HFF-Myc (cell line): ENCODE measurements around the gene PKD1L1.

Source experiments
- DNase-seq: peaks from one replicate; pipeline ENCODE4 v3.0.0-alpha.2; 2011; ENCODE audit warnings: low read depth; ENCODE audit errors: extremely low read depth
- H3K4me3 ChIP-seq: replicated peaks from 2 replicates; pipeline ENCODE4 v1.5.1; 2011; ENCODE audit warnings: low read depth, mild to moderate bottlenecking, control low read depth, low read length
- TF ChIP-seq, protein P1 (sequence below): IDR thresholded peaks from 2 replicates; pipeline ENCODE4 v1.5.1; 2012; ENCODE audit warnings: mild to moderate bottlenecking, low read depth, low read length, control low read depth; ENCODE audit errors: missing control alignments

PKD1L1 gene

DNA sequence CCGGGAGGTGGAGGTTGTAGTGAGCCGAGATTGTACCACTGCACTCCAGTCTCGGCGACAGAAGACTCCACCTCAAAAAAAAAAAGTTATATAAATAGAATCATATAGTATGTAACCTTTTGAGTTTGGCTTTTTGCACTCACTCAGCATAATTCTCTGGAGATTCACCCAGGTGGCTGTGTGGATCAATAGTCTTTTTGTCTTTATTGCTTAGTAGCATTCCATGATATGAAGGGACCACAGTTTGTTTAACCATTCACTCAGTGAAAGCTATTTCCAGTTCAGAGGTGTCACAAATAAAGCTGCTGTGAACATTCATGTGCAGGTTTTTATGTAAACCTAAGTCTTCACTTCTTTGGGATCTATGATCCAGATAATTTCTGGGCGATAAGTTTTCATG, 167.7 kb downstream of the PKD1L1 start:
- no peak overlapping the region for H3K4me3 ChIP-seq
- TF ChIP-seq, protein P1, sequence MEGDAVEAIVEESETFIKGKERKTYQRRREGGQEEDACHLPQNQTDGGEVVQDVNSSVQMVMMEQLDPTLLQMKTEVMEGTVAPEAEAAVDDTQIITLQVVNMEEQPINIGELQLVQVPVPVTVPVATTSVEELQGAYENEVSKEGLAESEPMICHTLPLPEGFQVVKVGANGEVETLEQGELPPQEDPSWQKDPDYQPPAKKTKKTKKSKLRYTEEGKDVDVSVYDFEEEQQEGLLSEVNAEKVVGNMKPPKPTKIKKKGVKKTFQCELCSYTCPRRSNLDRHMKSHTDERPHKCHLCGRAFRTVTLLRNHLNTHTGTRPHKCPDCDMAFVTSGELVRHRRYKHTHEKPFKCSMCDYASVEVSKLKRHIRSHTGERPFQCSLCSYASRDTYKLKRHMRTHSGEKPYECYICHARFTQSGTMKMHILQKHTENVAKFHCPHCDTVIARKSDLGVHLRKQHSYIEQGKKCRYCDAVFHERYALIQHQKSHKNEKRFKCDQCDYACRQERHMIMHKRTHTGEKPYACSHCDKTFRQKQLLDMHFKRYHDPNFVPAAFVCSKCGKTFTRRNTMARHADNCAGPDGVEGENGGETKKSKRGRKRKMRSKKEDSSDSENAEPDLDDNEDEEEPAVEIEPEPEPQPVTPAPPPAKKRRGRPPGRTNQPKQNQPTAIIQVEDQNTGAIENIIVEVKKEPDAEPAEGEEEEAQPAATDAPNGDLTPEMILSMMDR: no peak
- DNase-seq: no peak

DNA sequence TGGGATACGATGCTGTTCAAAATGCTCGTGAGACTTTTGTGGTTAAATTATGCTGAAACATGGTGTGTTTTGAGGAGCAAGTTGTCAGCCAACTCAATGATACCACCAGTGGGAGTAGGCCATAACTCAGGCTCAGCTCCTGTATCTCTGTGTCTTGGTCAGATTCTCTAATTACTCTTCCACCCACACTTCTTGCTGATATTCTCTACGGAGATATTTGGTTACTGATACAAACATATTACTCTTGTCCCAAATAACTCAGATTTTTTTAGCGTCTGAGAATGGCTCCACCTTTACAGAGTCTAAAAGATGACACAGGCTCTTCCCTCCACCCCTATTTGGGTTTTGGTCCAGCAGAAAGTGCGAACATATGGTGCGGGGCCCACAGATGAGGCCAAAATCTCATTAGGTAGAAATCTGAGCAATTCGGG, 168.9 kb downstream of the PKD1L1 start:
- no peak overlapping the region for H3K4me3 ChIP-seq
- TF ChIP-seq, protein P1: no peak
- no peak for DNase-seq

DNA sequence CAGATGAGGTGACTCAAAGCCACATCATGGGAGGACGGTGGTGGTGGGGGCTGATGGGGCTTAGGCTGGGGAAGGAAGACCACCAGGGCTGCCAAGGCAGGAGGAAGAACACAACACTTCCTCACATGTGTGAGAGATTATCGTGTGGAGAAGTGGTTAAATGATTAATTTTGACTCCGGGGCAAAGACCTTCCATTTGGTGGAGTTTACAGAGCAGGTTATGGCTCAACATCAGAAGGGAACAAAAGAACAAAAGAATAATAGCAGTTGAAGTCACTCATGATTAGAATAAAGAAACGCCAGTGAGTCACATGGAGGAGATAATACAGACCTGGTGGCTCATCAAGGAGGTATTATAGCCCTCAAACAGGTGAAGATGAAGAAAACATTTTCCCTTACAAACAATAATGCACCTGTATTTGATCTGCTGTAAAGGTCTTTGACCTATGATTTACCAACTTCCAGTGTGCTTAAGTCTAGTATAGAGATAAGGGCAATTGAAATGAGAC, 170.1 kb downstream of the PKD1L1 start:
- no peak overlapping the region for H3K4me3 ChIP-seq
- DNase-seq: peak; percentile 42
- TF ChIP-seq, protein P1: no peak

DNA sequence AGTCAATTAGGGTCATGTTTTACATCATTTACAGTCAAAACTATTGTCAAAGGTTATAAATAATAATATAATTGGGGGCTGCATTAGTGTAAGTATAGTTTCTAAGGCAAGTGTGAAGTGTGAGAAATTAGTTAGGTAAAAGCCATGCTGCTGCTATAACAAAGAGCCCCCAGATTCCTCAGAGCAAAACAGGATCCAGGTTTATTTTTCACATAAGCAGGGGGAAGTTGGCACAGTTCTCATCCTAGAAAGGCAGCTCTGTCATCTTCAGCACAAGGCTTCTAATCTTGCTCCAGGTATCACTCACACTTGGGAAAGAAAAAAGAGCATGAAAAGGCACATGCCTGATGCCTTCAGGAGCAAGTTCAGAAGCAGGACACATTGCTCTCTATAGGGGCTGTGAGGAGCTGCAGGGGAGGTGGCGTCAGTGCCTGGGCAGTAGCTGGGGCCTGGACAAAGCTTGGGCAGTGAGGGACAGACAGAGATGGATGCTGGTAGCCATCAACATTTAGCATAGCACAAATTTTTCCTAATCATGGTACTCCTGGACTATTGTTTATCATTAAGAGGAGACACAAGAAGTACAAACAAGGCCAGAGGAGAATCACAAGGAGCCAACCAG, 170.6 kb downstream of the PKD1L1 start:
- TF ChIP-seq, protein P1: no peak
- H3K4me3 ChIP-seq: no peak overlapping the region
- no peak for DNase-seq

DNA sequence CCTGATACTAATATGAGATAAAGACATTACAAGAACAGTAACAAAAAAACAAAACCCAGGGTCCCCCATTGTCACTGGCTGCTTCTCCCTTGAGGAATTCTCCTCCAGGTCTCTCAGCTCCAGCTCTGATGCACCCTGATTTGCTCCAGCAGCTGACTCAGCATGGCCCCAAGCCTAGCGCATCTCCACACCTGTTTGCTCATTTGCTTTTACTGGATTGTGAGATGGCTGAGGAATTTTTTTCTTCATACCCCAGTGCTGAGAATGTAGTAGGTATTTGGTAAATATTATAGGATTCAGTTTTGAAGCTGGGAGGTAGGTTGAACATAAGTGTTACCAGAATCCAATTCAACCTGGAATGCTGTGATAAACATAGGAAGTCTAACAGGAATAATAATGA, 171.9 kb downstream of the PKD1L1 start:
- no peak overlapping the region for H3K4me3 ChIP-seq
- DNase-seq: no peak
- TF ChIP-seq, protein P1: no peak

DNA sequence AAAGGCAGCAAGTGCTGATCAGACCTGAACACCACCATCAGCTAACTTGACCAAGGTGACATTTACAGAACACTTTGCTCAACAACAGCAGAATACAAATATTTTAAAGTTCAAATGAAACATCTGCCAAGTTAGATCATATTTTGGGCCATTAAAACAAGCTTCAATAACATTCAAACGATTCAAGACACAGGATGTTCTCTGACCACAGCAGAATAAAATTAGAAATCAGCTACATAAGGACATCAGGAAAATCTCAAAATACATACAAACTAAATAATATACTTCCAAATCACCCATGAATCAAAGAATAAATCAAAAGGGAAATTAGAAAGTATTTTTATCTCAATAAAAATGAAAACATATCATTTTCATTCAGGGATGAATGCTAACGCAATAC, 173.0 kb downstream of the PKD1L1 start:
- TF ChIP-seq, protein P1: no peak
- DNase-seq: no peak
- H3K4me3 ChIP-seq: no peak overlapping the region

DNA sequence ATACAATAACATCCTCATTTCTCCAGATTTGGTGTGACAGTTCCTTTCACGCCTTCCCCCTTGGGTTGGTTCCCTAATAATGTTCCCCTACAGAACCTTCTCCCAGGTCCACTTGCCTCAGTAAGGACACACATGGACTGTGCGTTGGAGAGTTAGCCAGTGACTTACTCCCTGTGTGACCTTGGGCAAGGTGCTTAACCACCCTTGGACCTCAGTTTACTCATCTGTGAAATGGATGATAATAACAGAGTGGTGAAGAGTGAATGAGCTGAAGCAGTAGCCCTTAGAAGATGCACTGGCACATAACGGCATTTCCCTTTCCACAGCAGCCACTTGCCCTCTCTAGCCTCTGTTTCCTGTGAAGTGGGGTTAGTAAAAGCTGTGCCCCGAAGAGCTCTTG, 175.8 kb downstream of the PKD1L1 start:
- TF ChIP-seq, protein P1: no peak
- no peak for DNase-seq
- no peak overlapping the region for H3K4me3 ChIP-seq
